A673 (cell line): ENCODE measurements around the gene FAM3B. TPM values are rescaled to one million over a fixed set of nuclear protein-coding genes. Genes with fewer than 3 reads are reported as not detected.

Experiments used
- BruUV-seq: library from RNA; stranded (reverse); fragments of 400-500 nt; replicated peaks from 2 replicates; lab custom pipeline; 2021; lab: Mats Ljungman, UMichigan
- CTCF ChIA-PET: fragments of 300-600 bp; sonication (Branson Sonifier 250); formaldehyde crosslinking; loops from one replicate; lab custom pipeline; 2022; ENCODE audit warnings: antibody characterized with exemption; lab: Charles Lee
- POLR2A ChIA-PET: fragments of 300-600 bp; sonication (Branson Sonifier 250); formaldehyde crosslinking; loops from one replicate; lab custom pipeline; 2022; ENCODE audit warnings: antibody characterized with exemption; ENCODE audit not compliant: low non-redundant PET; lab: Charles Lee
- DNase-seq: peaks from one replicate; pipeline ENCODE4 v3.0.0-alpha.2; 2015; ENCODE audit warnings: low spot score
- H3K27ac ChIP-seq: fragments of 200-600 bp; sonication (generic); 2 replicates; pipeline ENCODE4 v1.5.1; 2016; ENCODE audit warnings: mixed run types, low read depth, mild to moderate bottlenecking, mixed read lengths, antibody characterized with exemption, low read length; ENCODE audit not compliant: poor library complexity, severe bottlenecking
- H3K27me3 ChIP-seq: fragments of 200-600 bp; sonication (generic); replicated peaks from 2 replicates; pipeline ENCODE4 v1.6.1; 2017; ENCODE audit warnings: mixed run types, low read depth, mild to moderate bottlenecking, mixed read lengths, antibody characterized with exemption, low read length; ENCODE audit not compliant: insufficient read depth, poor library complexity
- H3K36me3 ChIP-seq: fragments of 200-600 bp; sonication (generic); 2 replicates; pipeline ENCODE4 v1.6.1; 2016; ENCODE audit warnings: mixed run types, mild to moderate bottlenecking, mixed read lengths, antibody characterized with exemption, low read length; ENCODE audit not compliant: insufficient read depth, poor library complexity, severe bottlenecking
- H3K4me1 ChIP-seq: fragments of 200-600 bp; sonication (generic); 2 replicates; pipeline ENCODE4 v1.6.1; 2017; ENCODE audit warnings: mixed run types, mild to moderate bottlenecking, mixed read lengths, antibody characterized with exemption, low read length; ENCODE audit not compliant: insufficient read depth, poor library complexity, severe bottlenecking
- H3K4me3 ChIP-seq: fragments of 200-600 bp; sonication (generic); 2 replicates; pipeline ENCODE4 v1.5.1; 2016; ENCODE audit warnings: low read depth, mixed run types, mild to moderate bottlenecking, mixed read lengths, low read length; ENCODE audit not compliant: poor library complexity, severe bottlenecking
- H3K9me3 ChIP-seq: fragments of 200-600 bp; sonication (generic); 2 replicates; pipeline ENCODE4 v1.6.1; 2016; ENCODE audit warnings: mixed run types, low read depth, mild to moderate bottlenecking, mixed read lengths, antibody characterized with exemption, low read length; ENCODE audit not compliant: poor library complexity, severe bottlenecking
- EZH2 ChIP-seq: fragments of 200-600 bp; sonication (generic); IDR thresholded peaks from 2 replicates; pipeline ENCODE4 v1.6.1; 2017; ENCODE audit warnings: borderline replicate concordance, low read depth, mild to moderate bottlenecking, mixed read lengths, antibody characterized with exemption, low read length; ENCODE audit not compliant: poor library complexity, severe bottlenecking
- intact Hi-C: fragments of 100-400 bp; cut with micrococcal nuclease; formaldehyde crosslinking; loops from one replicate; pipeline ENCODE4 v1.10.0; 2022; ENCODE audit not compliant: unreplicated experiment
- total RNA-seq: library from RNA; stranded (reverse); gene quantifications from 2 replicates; pipeline ENCODE4 v1.2.3, GENCODE V29; 2021
- TF ChIP-seq, protein P1 (sequence below): fragments of 300-800, 200-600 bp; sonication (generic); conservative IDR thresholded peaks from 2 replicates; pipeline ENCODE4 v1.5.1; 2017; ENCODE audit warnings: low read depth, mild to moderate bottlenecking, antibody characterized with exemption, low read length, moderate library complexity, mixed read lengths

Gene FAM3B
- total RNA-seq, 1 experiment from 2014 or later, result not detected

DNA sequence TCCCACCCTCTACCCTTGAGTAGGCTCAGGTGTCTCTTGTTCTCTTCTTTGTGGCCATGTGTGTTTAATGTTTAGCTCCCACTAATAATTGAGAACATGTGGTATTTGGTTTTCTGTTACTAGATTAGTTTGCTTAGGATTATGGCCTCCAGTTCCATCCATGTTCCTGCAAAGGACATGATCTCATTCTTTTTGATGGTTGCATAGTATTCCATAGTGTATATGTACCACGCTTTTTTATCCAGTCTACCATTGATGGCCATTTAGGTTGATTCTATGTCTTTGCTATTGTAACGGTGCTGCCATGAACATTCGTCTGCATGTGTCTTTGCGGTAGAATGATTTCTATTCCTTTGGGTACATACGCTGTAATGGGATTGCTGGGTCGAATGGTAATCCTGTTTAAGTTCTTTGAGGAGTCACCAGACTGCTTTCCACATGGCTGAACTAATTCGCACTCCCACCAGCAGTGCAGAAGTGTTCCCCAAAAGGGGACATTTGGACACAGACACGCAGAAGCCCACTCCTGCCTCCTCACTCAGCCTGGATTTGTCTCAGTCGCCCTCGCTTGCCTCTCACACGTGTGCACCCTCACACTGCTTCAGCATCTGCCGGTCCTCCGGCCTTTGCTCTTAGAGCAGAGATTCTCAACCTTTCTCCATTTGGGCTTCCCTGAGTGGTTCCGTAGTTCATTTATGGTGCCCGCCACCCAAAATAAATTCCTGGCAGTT lies 48.9 kb downstream of the FAM3B start:
- H3K4me3 ChIP-seq, result no peak overlapping the region
- H3K36me3 ChIP-seq, result no peaks in the 10 kb centered on the region
- H3K4me1 ChIP-seq, result no peaks in the 10 kb centered on the region
- no peaks in the 10 kb centered on the region for H3K9me3 ChIP-seq
- H3K27ac ChIP-seq, result no peak overlapping the region
- DNase-seq, result no peak
- ChIA-PET POLR2A (no interaction called here), CTCF (no interaction called here)
- TF ChIP-seq, protein P1, sequence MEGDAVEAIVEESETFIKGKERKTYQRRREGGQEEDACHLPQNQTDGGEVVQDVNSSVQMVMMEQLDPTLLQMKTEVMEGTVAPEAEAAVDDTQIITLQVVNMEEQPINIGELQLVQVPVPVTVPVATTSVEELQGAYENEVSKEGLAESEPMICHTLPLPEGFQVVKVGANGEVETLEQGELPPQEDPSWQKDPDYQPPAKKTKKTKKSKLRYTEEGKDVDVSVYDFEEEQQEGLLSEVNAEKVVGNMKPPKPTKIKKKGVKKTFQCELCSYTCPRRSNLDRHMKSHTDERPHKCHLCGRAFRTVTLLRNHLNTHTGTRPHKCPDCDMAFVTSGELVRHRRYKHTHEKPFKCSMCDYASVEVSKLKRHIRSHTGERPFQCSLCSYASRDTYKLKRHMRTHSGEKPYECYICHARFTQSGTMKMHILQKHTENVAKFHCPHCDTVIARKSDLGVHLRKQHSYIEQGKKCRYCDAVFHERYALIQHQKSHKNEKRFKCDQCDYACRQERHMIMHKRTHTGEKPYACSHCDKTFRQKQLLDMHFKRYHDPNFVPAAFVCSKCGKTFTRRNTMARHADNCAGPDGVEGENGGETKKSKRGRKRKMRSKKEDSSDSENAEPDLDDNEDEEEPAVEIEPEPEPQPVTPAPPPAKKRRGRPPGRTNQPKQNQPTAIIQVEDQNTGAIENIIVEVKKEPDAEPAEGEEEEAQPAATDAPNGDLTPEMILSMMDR, result no peak
- TF ChIP-seq EZH2, result no peak
- no TSS peak for BruUV-seq
- H3K27me3 ChIP-seq, result no peaks in the 10 kb centered on the region
- intact Hi-C loops, result no loop called here

DNA sequence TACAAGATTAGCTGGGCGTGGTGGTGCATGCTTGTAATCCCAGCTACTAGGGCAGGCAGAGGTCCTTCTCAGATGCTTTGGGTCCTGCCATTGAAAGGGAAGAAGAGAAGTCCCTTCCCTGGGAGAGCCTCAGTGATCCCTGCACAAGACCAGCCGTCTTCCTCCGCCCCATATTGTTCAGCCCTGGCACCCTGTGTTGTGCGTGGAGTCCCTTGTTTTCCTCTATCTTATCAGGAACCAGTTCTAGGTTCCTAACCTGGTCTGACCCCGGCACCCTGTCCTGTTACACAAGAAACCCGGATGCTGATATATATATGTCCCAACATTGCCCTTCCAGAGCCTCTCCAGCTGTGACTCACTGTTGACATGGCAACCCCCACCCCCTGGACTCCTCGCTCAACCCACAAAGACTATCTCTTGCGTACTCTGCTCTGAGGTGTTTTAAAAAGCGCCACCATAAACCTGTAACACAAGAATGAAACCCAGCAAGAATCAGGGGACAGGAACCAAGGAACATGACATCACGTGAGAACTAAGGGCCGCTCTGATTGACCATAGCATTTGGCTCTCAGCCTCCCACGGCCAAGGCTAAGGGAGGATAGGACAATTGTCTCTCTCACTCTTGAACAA lies 50.0 kb downstream of the FAM3B start:
- TF ChIP-seq, protein P1, result no peak
- TF ChIP-seq EZH2, result no peak
- no peak overlapping the region for H3K4me3 ChIP-seq
- no peaks in the 10 kb centered on the region for H3K36me3 ChIP-seq
- H3K9me3 ChIP-seq, result no peaks in the 10 kb centered on the region
- no TSS peak for BruUV-seq
- POLR2A ChIA-PET, result no interaction called here
- no peak for DNase-seq
- CTCF ChIA-PET, result no interaction called here
- H3K4me1 ChIP-seq, result no peaks in the 10 kb centered on the region
- intact Hi-C loops, result no loop called here
- no peaks in the 10 kb centered on the region for H3K27me3 ChIP-seq
- H3K27ac ChIP-seq, result no peak overlapping the region

DNA sequence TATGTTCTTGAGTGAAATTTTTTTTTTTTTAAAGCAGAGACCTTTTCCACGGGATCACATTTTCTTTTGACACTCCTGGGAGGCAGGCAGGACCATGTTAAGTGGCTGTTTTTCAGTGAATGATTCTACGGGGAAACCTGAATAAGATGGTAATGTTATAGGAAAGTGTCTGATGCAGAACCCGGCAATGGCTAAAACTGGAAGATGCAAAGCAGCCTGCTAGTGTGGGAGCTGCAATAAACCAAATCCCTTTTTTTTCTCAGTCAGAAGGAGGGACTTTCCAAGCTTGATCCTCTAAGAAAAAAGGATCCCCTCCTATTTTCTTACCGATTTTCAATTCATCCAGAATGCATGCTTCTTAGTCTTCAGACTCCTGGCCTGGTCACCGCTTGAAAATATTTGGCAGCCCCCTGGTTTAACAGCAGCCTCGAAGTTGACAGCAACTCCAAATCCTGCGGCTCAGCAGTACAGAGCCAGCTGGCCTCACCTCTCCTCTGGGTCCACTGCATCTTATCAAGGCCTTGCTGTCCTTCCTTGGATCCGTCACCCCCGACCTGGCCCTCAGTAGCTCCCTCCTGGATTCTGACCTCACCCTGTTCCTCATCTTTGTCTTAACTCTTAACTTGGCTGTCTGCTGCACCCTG lies 50.8 kb downstream of the FAM3B start:
- CTCF ChIA-PET, result no interaction called here

More for the DNA sequence above, 50.8 kb downstream of the FAM3B start:
- Histone ChIP-seq H3K36me3 (no peaks in the 10 kb centered on the region), H3K4me1 (no peaks in the 10 kb centered on the region), H3K27me3 (no peaks in the 10 kb centered on the region), H3K9me3 (no peaks in the 10 kb centered on the region), H3K27ac (no peak overlapping the region), H3K4me3 (no peak overlapping the region)
- intact Hi-C loops, result no loop called here
- POLR2A ChIA-PET, result no interaction called here
- TF ChIP-seq EZH2, result no peak
- TF ChIP-seq, protein P1, result no peak
- BruUV-seq, result no TSS peak
- no peak for DNase-seq
